ENCODE data around the gene HIF1AN. TPM values are rescaled to one million over a fixed set of nuclear protein-coding genes. Genes with fewer than 3 reads are reported as not detected.

Gene HIF1AN
- total RNA-seq, 4 donors from 2014 or later: 12.8 to 47.2 (median 21.7) TPM

DNA sequence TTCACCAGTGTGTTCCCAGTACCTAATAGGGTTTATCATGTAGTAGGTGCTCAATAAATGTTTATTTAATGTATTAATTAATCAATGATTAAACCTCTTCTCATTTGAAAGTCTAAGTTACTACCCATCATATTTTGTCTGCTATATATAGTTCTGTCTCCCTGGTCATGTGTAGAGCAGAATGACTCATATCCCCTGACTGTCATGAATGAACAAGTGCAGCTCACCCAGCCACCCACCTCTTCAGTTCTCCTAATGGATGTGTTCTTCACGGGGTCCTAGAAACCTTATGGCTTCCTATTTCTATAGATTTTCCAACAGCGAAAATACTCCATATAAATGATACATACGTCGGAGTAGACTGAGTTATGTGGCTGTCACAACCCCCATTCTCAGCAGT lies 64.5 kb downstream of the HIF1AN start:
- in situ Hi-C loops (cut with MboI; ENCODE audit: low pct_ligation_motif_present in 1 of 4, low pct_unique_long_range_greater_than_20kb in 1 of 4, low sequenced_read_pairs in 3 of 4): no loop called here
- H3K36me3 ChIP-seq: no peaks in the 10 kb centered on the region
- no peak for DNase-seq
- WGBS, 2 donors (ENCODE audit: low coverage in 1 of 2): 89 to 92% methylated on average over 4 of the region's 4 CpGs
- H3K4me3 ChIP-seq: no peak overlapping the region
- no peaks in the 10 kb centered on the region for H3K9me3 ChIP-seq
- TF ChIP-seq EP300 (IDR thresholded peaks at IDR 0.05; ENCODE audit: low read depth) (no peak), POLR2A (IDR thresholded peaks at IDR 0.05) (no peak), POLR2AphosphoS5 (IDR thresholded peaks at IDR 0.05) (no peak)
- TF ChIP-seq, protein P1, sequence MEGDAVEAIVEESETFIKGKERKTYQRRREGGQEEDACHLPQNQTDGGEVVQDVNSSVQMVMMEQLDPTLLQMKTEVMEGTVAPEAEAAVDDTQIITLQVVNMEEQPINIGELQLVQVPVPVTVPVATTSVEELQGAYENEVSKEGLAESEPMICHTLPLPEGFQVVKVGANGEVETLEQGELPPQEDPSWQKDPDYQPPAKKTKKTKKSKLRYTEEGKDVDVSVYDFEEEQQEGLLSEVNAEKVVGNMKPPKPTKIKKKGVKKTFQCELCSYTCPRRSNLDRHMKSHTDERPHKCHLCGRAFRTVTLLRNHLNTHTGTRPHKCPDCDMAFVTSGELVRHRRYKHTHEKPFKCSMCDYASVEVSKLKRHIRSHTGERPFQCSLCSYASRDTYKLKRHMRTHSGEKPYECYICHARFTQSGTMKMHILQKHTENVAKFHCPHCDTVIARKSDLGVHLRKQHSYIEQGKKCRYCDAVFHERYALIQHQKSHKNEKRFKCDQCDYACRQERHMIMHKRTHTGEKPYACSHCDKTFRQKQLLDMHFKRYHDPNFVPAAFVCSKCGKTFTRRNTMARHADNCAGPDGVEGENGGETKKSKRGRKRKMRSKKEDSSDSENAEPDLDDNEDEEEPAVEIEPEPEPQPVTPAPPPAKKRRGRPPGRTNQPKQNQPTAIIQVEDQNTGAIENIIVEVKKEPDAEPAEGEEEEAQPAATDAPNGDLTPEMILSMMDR (IDR thresholded peaks at IDR 0.05): no peak
- no peak overlapping the region for H3K27ac ChIP-seq
- intact Hi-C loops (cut with DNase I; ENCODE audit: low total_unique reads): no loop called here
- no peaks in the 10 kb centered on the region for H3K4me1 ChIP-seq
- peaks cover 49% of the 10 kb centered on the region for H3K27me3 ChIP-seq

DNA sequence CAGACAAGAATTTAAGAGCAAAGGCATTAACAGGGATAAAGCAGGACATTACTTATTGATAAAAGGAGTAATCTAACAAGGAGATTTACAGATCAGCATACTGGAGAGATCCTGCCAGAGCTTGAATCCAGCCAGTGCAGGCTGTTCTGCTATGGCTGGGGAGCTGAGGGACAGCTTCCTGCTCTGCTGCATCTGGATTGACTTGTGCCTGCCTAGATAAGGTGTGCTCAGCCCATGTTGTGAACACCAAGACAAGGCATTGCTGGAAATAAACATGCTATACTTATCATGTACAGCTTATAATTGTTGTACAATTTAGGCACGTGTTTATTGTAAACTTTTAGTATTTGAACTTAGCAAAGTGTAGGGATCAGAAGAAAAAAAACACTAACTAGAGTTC lies 71.7 kb downstream of the HIF1AN start:
- Histone ChIP-seq H3K36me3 (no peaks in the 10 kb centered on the region), H3K4me1 (no peaks in the 10 kb centered on the region), H3K9me3 (no peaks in the 10 kb centered on the region), H3K27me3 (peaks cover 78% of the 10 kb centered on the region), H3K4me3 (no peak overlapping the region), H3K27ac (no peak overlapping the region)
- DNase-seq: no peak
- 18 to 44% methylated on average over 1 of the region's 1 CpG for WGBS, 2 donors (ENCODE audit: low coverage in 1 of 2)
- TF ChIP-seq POLR2A (IDR thresholded peaks at IDR 0.05) (no peak), POLR2AphosphoS5 (IDR thresholded peaks at IDR 0.05) (no peak), EP300 (IDR thresholded peaks at IDR 0.05; ENCODE audit: low read depth) (no peak)
- in situ Hi-C loops (cut with MboI; ENCODE audit: low pct_ligation_motif_present in 1 of 4, low pct_unique_long_range_greater_than_20kb in 1 of 4, low sequenced_read_pairs in 3 of 4): no loop called here
- intact Hi-C loops (cut with DNase I; ENCODE audit: low total_unique reads): no loop called here

Other genes starting within 250 kb of the HIF1AN start
- gene BLOC1S2, start 249.3 kb upstream of the HIF1AN start, total RNA-seq: 10 to 100 TPM in 2 of 4 donors, 1 to 10 TPM in 1, not detected in 1; 1.1 to 20.3 (median 13.4) TPM
- 1 to 10 TPM in 1 of 4 donors, under 1 TPM in 1, not detected in 2; 0.14 to 1.9 TPM for gene PKD2L1, start 205.7 kb upstream of the HIF1AN start, total RNA-seq
- 10 to 100 TPM in 3 of 4 donors, 1 to 10 TPM in 1; 9.2 to 62.1 (median 21.8) TPM for gene SCD, start 188.7 kb upstream of the HIF1AN start, total RNA-seq
- gene WNT8B, start 72.9 kb upstream of the HIF1AN start, total RNA-seq: not detected
- 10 to 100 TPM; 14.1 to 32.8 (median 24.1) TPM for gene SEC31B, start 16.1 kb upstream of the HIF1AN start, total RNA-seq
- gene NDUFB8, start 6.1 kb upstream of the HIF1AN start, total RNA-seq: 100 to 1,000 TPM in 3 of 4 donors, 10 to 100 TPM in 1; 70.3 to 265 (median 137) TPM
- gene PAX2, start 209.6 kb downstream of the HIF1AN start, total RNA-seq: not detected

Data from transverse colon (tissue), 4 donors.